Lung (tissue), 12 donors: ENCODE data around the gene VPS16. TPM values are rescaled to one million over a fixed set of nuclear protein-coding genes. Genes with fewer than 3 reads are reported as not detected.

Experiments used
- ATAC-seq: fragments of 200-7000 bp; cut with Tn5 transposase; one replicate; pipeline ENCODE4 v1.9.1; 2020; ENCODE audit warnings: moderate number of reproducible peaks; ENCODE audit not compliant: insufficient read depth, low FRiP score
- DNase-seq, 3 donors: peaks; one replicate each; pipeline ENCODE4 v3.0.0-alpha.2; 2013 to 2017
- H3K27ac ChIP-seq, 2 donors: one replicate each; pipeline ENCODE4 v1.5.1; 2013; ENCODE audit warnings: mild to moderate bottlenecking in 2 of 2, moderate library complexity in 2 of 2, control low read depth in 1 of 2, inconsistent platforms in 1 of 2, low read depth in 1 of 2, low read length in 1 of 2
- H3K27me3 ChIP-seq, 3 donors: one replicate each; pipeline ENCODE4 v1.5.1; 2013; ENCODE audit warnings: low read length in 2 of 3; ENCODE audit not compliant: control insufficient read depth in 3 of 3, insufficient read depth in 3 of 3
- H3K36me3 ChIP-seq, 4 donors: one replicate each; pipeline ENCODE4 v1.5.1; 2013; ENCODE audit warnings: low read length in 4 of 4, mild to moderate bottlenecking in 1 of 4, moderate library complexity in 1 of 4; ENCODE audit not compliant: control insufficient read depth in 4 of 4, insufficient read depth in 4 of 4
- H3K4me1 ChIP-seq, 5 donors: one replicate each; pipeline ENCODE4 v1.5.1; 2013; ENCODE audit warnings: low read length in 5 of 5, mild to moderate bottlenecking in 2 of 5, moderate library complexity in 1 of 5; ENCODE audit not compliant: control insufficient read depth in 5 of 5, insufficient read depth in 5 of 5
- H3K4me3 ChIP-seq: one replicate; pipeline ENCODE4 v1.5.1; 2013; ENCODE audit warnings: mild to moderate bottlenecking, control low read depth, moderate library complexity
- H3K9ac ChIP-seq, 2 donors: one replicate each; pipeline ENCODE4 v1.5.1; 2013; ENCODE audit warnings: low read length in 2 of 2, control low read depth in 1 of 2; ENCODE audit not compliant: insufficient read depth in 1 of 2
- H3K9me3 ChIP-seq, 4 donors: one replicate each; pipeline ENCODE4 v1.5.1; 2013; ENCODE audit warnings: low read length in 3 of 4, mild to moderate bottlenecking in 1 of 4, moderate library complexity in 1 of 4; ENCODE audit not compliant: control insufficient read depth in 4 of 4, insufficient read depth in 3 of 4
- CTCF ChIP-seq: IDR thresholded peaks from 2 replicates; pipeline ENCODE4 v1.5.1; 2012; ENCODE audit warnings: mild to moderate bottlenecking; ENCODE audit errors: control extremely low read depth, extremely low read depth
- WGBS, 2 donors: extraction: QIAGEN DNeasy Blood & Tissue Kit; methylation state at CpG; one replicate each; pipeline ENCODE4 v1.1.7; 2013; 5-methylcytosine and 5-hydroxymethylcytosine counted together
- polyA plus RNA-seq, 2 donors: library from polyadenylated mRNA; stranded (reverse); fragments of 200-250 nt; gene quantifications; one replicate each; pipeline ENCODE4 v1.2.1, GENCODE V29; 2013
- total RNA-seq, 2 donors: library from RNA; depleted of rRNA in 1 of 2; stranded (reverse); fragments of >200 nt in 1 of 2; gene quantifications; one replicate each; pipeline ENCODE4 v1.2.1, GENCODE V29; 2014 to 2021
- donor health status: control.
- donor health status: control.
- donor health status: Bipolar disorder and iron deficiency.
- donor health status: healthy.
- donor health status: DM: yes; HTN: yes; CAD: no.

VPS16 gene
- total and polyA plus RNA-seq, 4 donors: 26.1 to 53.4 (median 42.5) TPM

GRCh38 chr20:2879146-2879545 is 38.6 kb downstream of the VPS16 start:
- DNase-seq (peak in 2 of 3 donors; percentile 51 to 66), ATAC-seq (no peak)
- Histone ChIP-seq H3K9me3 (no peaks in the 10 kb centered on the region), H3K36me3 (peaks cover 0 to 6% (median 0%) of the 10 kb centered on the region in 4 donors), H3K4me1 (peaks cover 0 to 17% (median 10%) of the 10 kb centered on the region in 5 donors), H3K9ac (no peak overlapping the region), H3K27me3 (no peaks in the 10 kb centered on the region), H3K27ac (no peak overlapping the region), H3K4me3 (no peak overlapping the region)
- no peak for TF ChIP-seq CTCF
- WGBS, 2 donors: 77 to 89% methylated on average over 3 of the region's 3 CpGs

GRCh38 chr20:2880650-2881049 is 40.1 kb downstream of the VPS16 start:
- Histone ChIP-seq H3K9ac (no peak overlapping the region), H3K27me3 (no peaks in the 10 kb centered on the region), H3K4me3 (no peak overlapping the region), H3K27ac (no peak overlapping the region), H3K36me3 (peaks cover 0 to 6% (median 0%) of the 10 kb centered on the region in 4 donors), H3K9me3 (no peaks in the 10 kb centered on the region), H3K4me1 (peaks cover 0 to 9% (median 2%) of the 10 kb centered on the region in 5 donors)
- TF ChIP-seq CTCF: no peak
- 91 to 98% methylated on average over 7 of the region's 7 CpGs for WGBS, 2 donors
- DNase-seq (no peak), ATAC-seq (no peak)

GRCh38 chr20:2883726-2884637 is 43.4 kb downstream of the VPS16 start:
- 64 to 66% methylated on average over 3 of the region's 3 CpGs for WGBS, 2 donors
- Histone ChIP-seq H3K4me3 (no peak overlapping the region), H3K9ac (no peak overlapping the region), H3K27me3 (no peaks in the 10 kb centered on the region), H3K36me3 (no peaks in the 10 kb centered on the region), H3K27ac (no peak overlapping the region), H3K4me1 (peaks cover 0 to 5% (median 0%) of the 10 kb centered on the region in 5 donors), H3K9me3 (no peaks in the 10 kb centered on the region)
- DNase-seq: no peak
- TF ChIP-seq CTCF: no peak
- ATAC-seq: no peak
